Spinal cord (tissue), 10 donors: ENCODE measurements around the gene PRR33. TPM values are rescaled to one million over a fixed set of nuclear protein-coding genes. Genes with fewer than 3 reads are reported as not detected.

Source experiments
- DNase-seq, 6 donors: peaks; one replicate each; pipeline versions ENCODE4 v3.0.0 to v3.0.0-alpha.2; 2013 to 2015; ENCODE audit warnings: low spot score in 6 of 6, low read depth in 4 of 6
- H3K27ac ChIP-seq: one replicate; pipeline ENCODE4 v1.5.1; 2013; ENCODE audit warnings: low read depth, low read length, control low read depth
- H3K27me3 ChIP-seq: one replicate; pipeline ENCODE4 v1.6.1; 2013; ENCODE audit warnings: low read length; ENCODE audit not compliant: control insufficient read depth, insufficient read depth
- H3K36me3 ChIP-seq: one replicate; pipeline ENCODE4 v1.6.1; 2013; ENCODE audit warnings: low read length; ENCODE audit not compliant: control insufficient read depth, insufficient read depth
- H3K4me1 ChIP-seq: one replicate; pipeline ENCODE4 v1.6.1; 2013; ENCODE audit warnings: low read length; ENCODE audit not compliant: control insufficient read depth, insufficient read depth
- H3K4me3 ChIP-seq: one replicate; pipeline ENCODE4 v1.5.1; 2013; ENCODE audit warnings: low read depth, low read length, control low read depth
- H3K9me3 ChIP-seq: one replicate; pipeline ENCODE4 v1.6.1; 2013; ENCODE audit warnings: low read length; ENCODE audit not compliant: control insufficient read depth, insufficient read depth
- WGBS: methylation state at CpG from one replicate; pipeline ENCODE4 v1.1.5; 2013; ENCODE audit warnings: missing lambda C conversion rate; ENCODE audit not compliant: insufficient coverage; 5-methylcytosine and 5-hydroxymethylcytosine counted together
- polyA plus RNA-seq, 2 donors: library from polyadenylated mRNA; unstranded; fragments of 120-200 nt; gene quantifications; one replicate each; pipeline ENCODE4 v1.2.1, GENCODE V29; 2013; ENCODE audit not compliant: insufficient read length in 2 of 2
- total RNA-seq, 2 donors: library from RNA; depleted of rRNA in 1 of 2; stranded (reverse); fragments of 120-200 nt in 1 of 2; fragments of >200 nt in 1 of 2; gene quantifications; one replicate each; pipeline versions ENCODE4 v1.2.3 to v1.2.4, GENCODE V29; 2013 to 2014
- donor health status: healthy.

Gene PRR33
- total and polyA plus RNA-seq, 4 donors: 0.08 to 0.21 TPM; not detected in 2

DNA sequence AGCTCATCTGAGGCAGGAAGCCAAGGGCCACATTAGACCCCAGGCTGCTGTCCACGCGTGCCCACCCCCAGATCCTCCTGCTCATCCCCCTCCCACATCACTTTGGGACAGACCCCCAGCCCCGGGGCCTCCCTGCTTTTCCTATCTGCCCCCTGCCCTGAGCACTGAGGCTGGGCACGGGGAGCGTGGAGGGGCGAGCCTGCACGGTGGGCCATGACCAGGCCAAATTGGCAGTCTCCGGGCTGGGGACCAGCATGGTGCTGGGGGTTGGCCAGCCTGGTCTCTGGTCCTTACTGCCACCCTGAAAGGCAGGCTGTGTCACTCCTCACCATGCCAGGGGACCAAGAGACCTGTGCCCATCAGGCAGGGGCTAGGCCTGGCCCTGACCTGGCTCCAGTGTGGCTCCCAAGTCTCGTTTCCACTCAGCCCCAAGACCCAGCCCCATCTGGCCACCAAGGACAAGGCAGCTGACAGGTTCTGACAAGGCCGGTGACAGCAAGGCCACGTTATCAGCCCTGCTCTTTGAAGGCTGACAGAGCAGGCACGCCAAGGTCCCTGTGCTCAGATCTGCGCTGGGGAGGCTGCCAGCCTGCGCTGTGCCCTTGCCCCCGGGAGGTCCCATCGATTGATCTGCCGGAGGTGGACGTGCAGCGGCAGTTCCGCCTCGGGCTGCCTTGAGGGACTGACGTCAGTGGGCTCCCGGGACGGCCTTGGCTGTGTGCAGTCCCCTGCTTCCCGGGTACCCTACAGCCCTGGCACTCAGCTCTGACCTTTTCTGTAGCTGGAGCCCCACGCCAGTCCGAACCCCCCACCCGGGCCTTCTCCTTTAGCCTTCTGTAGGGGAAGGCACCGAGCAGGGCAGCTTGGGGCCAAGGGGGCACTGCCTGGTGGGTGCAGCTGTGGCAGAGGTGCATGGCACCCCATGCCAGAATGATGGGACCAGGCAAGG is 49.3 kb downstream of the PRR33 start:
- Histone ChIP-seq H3K4me1 (peaks cover 16% of the 10 kb centered on the region), H3K27ac (no peak overlapping the region), H3K27me3 (peaks cover 2% of the 10 kb centered on the region), H3K9me3 (no peaks in the 10 kb centered on the region), H3K4me3 (no peak overlapping the region), H3K36me3 (no peaks in the 10 kb centered on the region)
- no peak for DNase-seq
- 82% methylated on average over 28 of the region's 29 CpGs for WGBS

DNA sequence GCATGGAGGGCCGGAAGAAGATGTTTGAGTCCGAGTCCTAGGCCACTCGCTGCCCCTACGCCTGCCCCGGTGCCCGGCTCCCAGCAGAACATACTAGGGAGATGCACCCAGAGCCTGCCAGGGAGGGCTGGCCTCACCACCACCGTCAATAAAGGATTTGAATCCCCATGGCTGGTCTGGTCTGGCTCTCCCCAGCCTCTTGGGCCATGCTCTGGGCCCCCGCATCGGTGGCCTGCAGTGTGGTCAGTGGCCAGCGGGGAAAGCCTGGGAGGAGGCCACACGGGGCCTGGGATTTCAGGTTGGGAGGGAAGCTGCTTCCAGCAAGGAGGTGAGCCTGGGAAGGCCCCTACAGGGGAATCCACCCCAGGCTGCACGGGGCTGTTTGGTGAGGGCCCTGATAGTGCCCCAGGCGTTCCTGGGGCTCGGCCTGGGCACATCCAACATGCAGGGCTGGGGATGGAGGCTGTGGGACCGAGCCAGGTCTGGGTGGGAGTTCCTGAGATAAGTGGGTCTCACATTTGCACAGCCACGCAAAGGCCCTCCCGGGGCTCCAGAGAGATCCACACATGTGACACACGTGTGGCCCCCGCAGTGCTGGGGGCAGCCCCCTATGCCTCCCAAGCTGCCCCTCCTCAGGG is 50.1 kb downstream of the PRR33 start:
- no peak overlapping the region for H3K27ac ChIP-seq
- H3K27me3 ChIP-seq: peaks cover 2% of the 10 kb centered on the region
- H3K9me3 ChIP-seq: no peaks in the 10 kb centered on the region
- DNase-seq: no peak
- WGBS: 89% methylated on average over 19 of the region's 19 CpGs
- no peak overlapping the region for H3K4me3 ChIP-seq
- H3K4me1 ChIP-seq: peaks cover 18% of the 10 kb centered on the region
- H3K36me3 ChIP-seq: no peaks in the 10 kb centered on the region

DNA sequence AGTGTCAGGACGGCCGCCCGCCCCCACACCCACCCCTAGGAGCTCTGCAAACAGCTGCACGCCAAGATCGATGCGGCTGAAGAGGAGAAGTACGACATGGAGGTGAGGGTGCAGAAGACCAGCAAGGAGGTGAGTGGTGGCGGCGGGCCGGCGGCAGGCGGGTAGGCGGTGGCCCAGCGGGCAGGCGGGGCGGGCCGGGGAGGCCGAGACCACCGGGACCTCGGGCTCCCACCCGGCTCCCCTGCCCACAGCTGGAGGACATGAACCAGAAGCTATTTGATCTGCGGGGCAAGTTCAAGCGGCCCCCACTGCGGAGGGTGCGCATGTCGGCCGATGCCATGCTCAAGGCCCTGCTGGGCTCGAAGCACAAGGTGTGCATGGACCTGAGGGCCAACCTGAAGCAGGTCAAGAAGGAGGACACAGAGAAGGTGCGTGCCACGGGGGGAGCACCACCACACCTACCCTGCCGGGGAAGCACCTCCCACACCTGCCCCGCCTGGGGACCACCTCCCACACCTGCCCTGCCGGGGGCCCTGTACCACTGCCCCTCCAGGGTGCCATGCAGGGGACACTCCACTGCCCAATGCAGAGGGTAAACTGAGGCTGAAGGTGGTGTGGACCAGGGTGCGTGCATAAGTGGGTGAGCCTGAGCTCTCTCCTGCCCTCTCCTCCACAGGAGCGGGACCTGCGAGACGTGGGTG is 50.8 kb downstream of the PRR33 start:
- Histone ChIP-seq H3K27me3 (peaks cover 2% of the 10 kb centered on the region), H3K27ac (no peak overlapping the region), H3K4me3 (no peak overlapping the region), H3K9me3 (no peaks in the 10 kb centered on the region), H3K4me1 (peaks cover 18% of the 10 kb centered on the region), H3K36me3 (no peaks in the 10 kb centered on the region)
- WGBS: 94% methylated on average over 28 of the region's 37 CpGs
- DNase-seq: no peak

DNA sequence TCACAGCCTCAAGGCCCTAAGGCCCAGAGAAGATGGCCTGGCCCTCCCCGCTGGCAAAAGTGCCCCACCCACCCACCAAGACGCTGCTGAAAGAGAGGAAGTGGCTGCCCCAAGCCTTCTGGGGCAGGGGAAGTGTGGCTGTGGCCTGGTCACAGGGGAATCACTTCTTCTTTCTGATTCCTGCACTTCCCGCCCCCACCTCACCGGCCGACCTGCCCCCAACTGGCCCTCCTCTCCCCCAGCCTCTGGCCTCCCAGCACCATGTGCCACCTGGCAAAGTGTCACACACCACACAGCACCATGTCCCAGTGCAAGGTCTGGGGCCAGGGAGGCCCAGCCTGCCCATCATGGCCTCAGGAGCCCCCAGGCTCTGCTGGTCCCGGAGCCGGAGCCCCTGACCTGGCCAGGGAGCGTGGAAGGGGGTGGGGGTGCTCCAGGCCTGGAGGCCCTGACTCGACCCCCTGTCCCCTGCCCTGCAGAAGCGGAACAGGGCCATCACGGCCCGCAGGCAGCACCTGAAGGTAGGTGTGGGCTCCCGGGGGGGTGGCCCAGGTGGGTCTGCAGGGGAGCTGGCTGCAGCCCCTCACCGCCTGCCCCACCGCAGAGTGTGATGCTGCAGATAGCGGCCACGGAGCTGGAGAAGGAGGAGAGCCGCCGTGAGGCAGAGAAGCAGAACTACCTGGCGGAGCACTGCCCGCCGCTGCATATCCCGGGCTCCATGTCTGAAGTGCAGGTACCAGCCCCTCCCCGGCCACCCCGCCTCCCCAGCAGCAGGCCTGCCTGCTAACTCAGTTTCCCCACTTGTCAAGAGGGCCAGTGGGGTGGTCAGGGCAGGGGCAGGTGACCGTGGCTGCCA is 51.5 kb downstream of the PRR33 start:
- WGBS: 78% methylated on average over 24 of the region's 26 CpGs
- no peak overlapping the region for H3K27ac ChIP-seq
- H3K27me3 ChIP-seq: no peaks in the 10 kb centered on the region
- H3K4me1 ChIP-seq: peaks cover 18% of the 10 kb centered on the region
- H3K9me3 ChIP-seq: no peaks in the 10 kb centered on the region
- no peak for DNase-seq
- H3K36me3 ChIP-seq: no peaks in the 10 kb centered on the region
- no peak overlapping the region for H3K4me3 ChIP-seq

DNA sequence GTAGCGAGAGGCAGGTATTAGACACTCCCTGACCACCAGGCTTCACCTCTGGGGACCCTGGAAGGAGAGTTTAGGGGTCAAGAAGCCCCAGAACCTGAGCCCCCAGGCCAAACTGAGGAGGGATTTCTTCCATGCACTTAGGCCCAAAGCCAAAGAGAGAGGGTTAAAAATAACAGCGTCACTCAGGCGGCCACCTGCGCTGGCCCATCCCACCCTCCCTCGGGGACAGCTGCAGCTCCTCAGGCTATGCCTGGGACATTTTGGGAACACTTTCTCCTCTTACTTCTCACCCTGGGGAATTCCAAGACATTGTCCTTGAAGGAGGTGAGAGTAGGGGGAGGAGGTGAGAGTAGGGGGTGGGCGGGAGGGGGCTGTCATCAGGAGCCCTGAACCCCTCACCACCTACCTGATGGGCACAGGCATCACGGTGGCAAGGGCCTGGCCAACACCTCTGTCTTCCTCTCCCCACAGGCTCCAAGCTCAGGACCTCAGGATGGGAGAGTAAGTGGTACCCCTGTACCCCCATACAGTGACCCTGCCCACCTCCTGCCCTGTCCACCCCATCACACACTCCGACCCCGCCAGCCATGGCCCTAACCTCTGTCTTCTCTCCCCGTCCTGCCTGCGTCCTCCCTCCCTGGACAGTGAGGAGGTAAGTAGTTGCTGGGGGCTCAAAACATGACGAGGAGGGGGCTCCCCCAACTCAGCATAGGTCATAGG is 52.3 kb downstream of the PRR33 start:
- WGBS: 83% methylated on average over 2 of the region's 12 CpGs
- H3K27ac ChIP-seq: no peak overlapping the region
- H3K4me1 ChIP-seq: peaks cover 18% of the 10 kb centered on the region
- no peak overlapping the region for H3K4me3 ChIP-seq
- no peaks in the 10 kb centered on the region for H3K27me3 ChIP-seq
- DNase-seq: no peak
- no peaks in the 10 kb centered on the region for H3K9me3 ChIP-seq
- H3K36me3 ChIP-seq: no peaks in the 10 kb centered on the region

DNA sequence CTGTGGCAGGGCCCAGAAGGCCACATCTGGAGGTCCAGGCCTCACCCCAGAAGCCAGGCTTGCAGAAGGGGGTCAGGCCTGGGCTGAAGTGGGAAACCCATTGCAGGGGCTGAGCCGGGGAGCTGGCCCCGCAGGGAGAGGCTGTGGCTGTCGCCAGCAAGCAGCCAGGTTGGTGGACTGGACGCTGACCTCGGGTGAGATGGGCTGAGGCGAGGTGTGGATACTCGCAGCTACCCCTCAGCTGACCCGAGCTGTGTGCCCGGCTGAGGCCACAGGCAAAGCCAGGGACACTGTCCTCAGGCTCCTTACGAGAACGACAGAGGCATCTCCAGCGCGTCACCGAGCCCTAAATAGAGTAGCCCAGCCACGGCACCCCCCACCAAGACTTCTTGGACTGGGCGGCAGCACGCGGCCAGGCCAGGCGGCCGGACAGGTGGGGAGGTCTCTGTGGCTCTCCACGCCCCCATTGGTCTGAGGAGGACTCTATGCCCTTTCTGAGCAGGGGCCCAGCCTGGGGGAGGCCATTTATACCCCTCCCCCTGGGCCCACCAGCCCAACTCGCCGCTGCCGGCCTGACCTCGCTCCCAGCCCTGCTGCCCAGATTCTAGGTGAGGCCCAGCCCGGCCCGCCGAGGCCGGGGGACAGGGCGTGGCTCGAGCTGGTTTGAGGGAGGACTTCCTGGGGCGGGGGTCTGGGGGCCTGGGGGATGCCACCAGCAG is 53.1 kb downstream of the PRR33 start, which contains the start of gene TNNI2:
TNNI2 (plus strand) TSS at position 556 of the 719 bp plus-strand sequence. CDS start 716 bp downstream, outside the sequence.
- H3K4me1 ChIP-seq: peaks cover 14% of the 10 kb centered on the region
- H3K36me3 ChIP-seq: no peaks in the 10 kb centered on the region
- H3K9me3 ChIP-seq: no peaks in the 10 kb centered on the region
- no peak within 1 kb of the TSS for H3K4me3 ChIP-seq
- WGBS: 91% methylated on average over 26 of the region's 32 CpGs
- H3K27me3 ChIP-seq: no peaks in the 10 kb centered on the region
- DNase-seq: no peak
- no peak within 1 kb of the TSS for H3K27ac ChIP-seq
